Astrocyte (in vitro differentiated cells and primary cell): ENCODE data around the gene CPAMD8.

Experiments used
- CTCF ChIP-seq: IDR thresholded peaks from 2 replicates; pipeline ENCODE4 v1.5.1; 2011; ENCODE audit warnings: low read depth, mild to moderate bottlenecking, inconsistent platforms, low read length, moderate library complexity; ENCODE audit not compliant: insufficient read depth
- EZH2 ChIP-seq: IDR thresholded peaks from 2 replicates; pipeline ENCODE4 v1.6.1; 2012; ENCODE audit warnings: mild to moderate bottlenecking, low read length, inconsistent platforms; ENCODE audit not compliant: insufficient read depth

- TF ChIP-seq CTCF, result no peak
- TF ChIP-seq EZH2, result no peak
These were observed 29.0 kb upstream of the CPAMD8 start for GRCh38 chr19:17055636-17056035.
